OCI-LY1 (cell line): ENCODE results near the gene L3MBTL4.

Experiments used
- CTCF ChIP-seq: fragments of 200-600 bp; sonication (generic), shearing (Covaris generic); IDR thresholded peaks from 2 replicates; pipeline ENCODE4 v1.5.1; 2017; ENCODE audit warnings: mild to moderate bottlenecking, antibody characterized with exemption, low read length, moderate library complexity, mixed read lengths
- EZH2 ChIP-seq: fragments of 200-600 bp; sonication (generic), shearing (Covaris generic); IDR thresholded peaks from 2 replicates; pipeline ENCODE4 v1.8.0; 2017; ENCODE audit warnings: borderline replicate concordance, mixed run types, mild to moderate bottlenecking, antibody characterized with exemption, low read length, moderate library complexity, mixed read lengths

- no peak for TF ChIP-seq CTCF
- TF ChIP-seq EZH2: no peak
Observed at GRCh38 chr18:6405237-6406074, 9.3 kb downstream of the L3MBTL4 start.
